ENCODE measurements around the gene ATG5. TPM values are rescaled to one million over a fixed set of nuclear protein-coding genes. Genes with fewer than 3 reads are reported as not detected.
"Not testable (repeated sequence)": the region's sequence is repeated elsewhere in the genome, so short reads cannot be mapped to it uniquely, and the experiment has no call there.

The ATG5 gene
- total RNA-seq, 1 donor from 2014 or later, result 19.9 TPM

- no peak for ATAC-seq
Measured at GRCh38 chr6:106256201-106256968, 69.2 kb downstream of the ATG5 start.

GRCh38 chr6:106255306-106255705 lies 70.3 kb downstream of the ATG5 start:
- ATAC-seq, result no peak

- ATAC-seq, result no peak
Measured at GRCh38 chr6:106254636-106255035, 70.9 kb downstream of the ATG5 start.

- ATAC-seq, result no peak
Measured at GRCh38 chr6:106253731-106254130, 71.8 kb downstream of the ATG5 start.

- no peak for ATAC-seq
Measured at GRCh38 chr6:106253172-106253571, 72.4 kb downstream of the ATG5 start.

GRCh38 chr6:106252687-106253086 lies 72.9 kb downstream of the ATG5 start:
- ATAC-seq, result no peak

- ATAC-seq, result not testable (repeated sequence)
Measured at GRCh38 chr6:106251531-106252255, 73.9 kb downstream of the ATG5 start.

- no peak for ATAC-seq
Measured at GRCh38 chr6:106250953-106251352, 74.6 kb downstream of the ATG5 start.

- ATAC-seq, result no peak
Measured at GRCh38 chr6:106249658-106250057, 75.9 kb downstream of the ATG5 start.

GRCh38 chr6:106247733-106248132 lies 77.8 kb downstream of the ATG5 start:
- ATAC-seq, result no peak

GRCh38 chr6:106247293-106247692 lies 78.3 kb downstream of the ATG5 start:
- ATAC-seq, result no peak

GRCh38 chr6:106244931-106245330 lies 80.6 kb downstream of the ATG5 start:
- ATAC-seq, result no peak

GRCh38 chr6:106244521-106244920 lies 81.0 kb downstream of the ATG5 start:
- ATAC-seq, result no peak

GRCh38 chr6:106243261-106243660 lies 82.3 kb downstream of the ATG5 start:
- ATAC-seq, result no peak

GRCh38 chr6:106241498-106241897 lies 84.1 kb downstream of the ATG5 start:
- ATAC-seq, result no peak

GRCh38 chr6:106237286-106237685 lies 88.3 kb downstream of the ATG5 start:
- no peak for ATAC-seq

GRCh38 chr6:106229876-106230445 lies 95.6 kb downstream of the ATG5 start:
- not testable (repeated sequence) for ATAC-seq

- ATAC-seq, result no peak
Measured at GRCh38 chr6:106227612-106228507, 97.7 kb downstream of the ATG5 start.

- ATAC-seq, result no peak
Measured at GRCh38 chr6:106226676-106227075, 98.9 kb downstream of the ATG5 start.

- ATAC-seq, result no peak
Measured at GRCh38 chr6:106225581-106225980, 100.0 kb downstream of the ATG5 start.

GRCh38 chr6:106223300-106223930 lies 102.1 kb downstream of the ATG5 start:
- peak; percentile 77 for ATAC-seq

GRCh38 chr6:106220485-106220884 lies 105.1 kb downstream of the ATG5 start:
- ATAC-seq, result no peak

Measured in esophagus mucosa (tissue), 1 donor.